ENCODE results near the gene RAP1GAP2.

RAP1GAP2 gene

DNA sequence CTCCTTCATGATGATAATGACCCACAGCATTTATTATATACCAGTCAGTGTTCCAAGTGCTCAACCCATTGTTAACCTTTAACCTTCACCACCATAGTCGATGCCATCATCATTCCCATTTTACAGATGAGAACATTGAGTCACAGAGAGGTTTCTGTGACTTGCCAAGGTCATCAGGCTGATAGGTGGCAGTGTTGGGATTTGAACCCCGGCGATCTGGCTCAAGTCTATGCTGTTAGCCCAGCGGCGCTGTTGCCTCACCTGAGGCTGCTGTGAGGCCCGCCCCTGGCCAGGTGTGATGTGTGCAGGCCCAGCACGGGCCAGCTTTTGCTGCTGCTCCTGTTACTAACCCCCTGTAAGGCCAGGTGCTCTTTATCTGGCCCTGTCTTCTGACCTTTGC lies 166.0 kb downstream of the RAP1GAP2 start:
- H3K4me3 ChIP-seq (ENCODE audit: insufficient read depth, low read depth, low read length): no peak overlapping the region
- no peaks in the 10 kb centered on the region for H3K36me3 ChIP-seq (ENCODE audit: control insufficient read depth, insufficient read depth, low read length)
- H3K9me3 ChIP-seq (ENCODE audit: control insufficient read depth, low read length): no peaks in the 10 kb centered on the region
- H3K27me3 ChIP-seq (ENCODE audit: control insufficient read depth, insufficient read depth, low read length, poor library complexity, severe bottlenecking): peaks cover 13% of the 10 kb centered on the region
- H3K4me1 ChIP-seq (ENCODE audit: control insufficient read depth, insufficient read depth, low read length): peaks cover 8% of the 10 kb centered on the region
- no peak overlapping the region for H3K27ac ChIP-seq (ENCODE audit: insufficient read depth, low read depth, low read length, poor library complexity, severe bottlenecking)
- 91 to 94% methylated on average over 7 of the region's 7 CpGs for WGBS, 2 experiments

DNA sequence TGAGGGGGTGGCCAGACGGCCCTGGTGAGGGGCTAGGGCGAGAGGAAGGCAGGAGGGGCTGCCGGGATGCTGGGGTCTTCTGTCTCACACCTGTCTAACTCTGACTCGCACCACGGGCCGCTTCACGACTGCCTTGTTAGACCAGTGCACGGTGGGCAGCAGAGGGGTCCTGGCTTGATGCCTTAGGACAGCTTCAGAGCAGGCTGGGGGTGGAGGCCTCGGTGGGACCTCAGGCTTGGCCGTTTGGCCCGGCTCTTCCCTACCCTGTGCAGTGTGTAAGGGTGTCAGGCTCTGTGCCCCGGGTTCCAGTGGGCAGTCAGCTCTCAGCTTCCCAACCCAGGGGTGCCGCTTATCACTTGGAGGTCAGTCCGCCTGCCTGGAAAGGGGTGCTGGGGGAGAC lies 166.5 kb downstream of the RAP1GAP2 start:
- H3K27ac ChIP-seq (ENCODE audit: insufficient read depth, low read depth, low read length, poor library complexity, severe bottlenecking): no peak overlapping the region
- no peak overlapping the region for H3K4me3 ChIP-seq (ENCODE audit: insufficient read depth, low read depth, low read length)
- H3K27me3 ChIP-seq (ENCODE audit: control insufficient read depth, insufficient read depth, low read length, poor library complexity, severe bottlenecking): peaks cover 13% of the 10 kb centered on the region
- WGBS, 2 experiments: 93 to 96% methylated on average over 14 of the region's 14 CpGs
- H3K9me3 ChIP-seq (ENCODE audit: control insufficient read depth, low read length): no peaks in the 10 kb centered on the region
- H3K36me3 ChIP-seq (ENCODE audit: control insufficient read depth, insufficient read depth, low read length): no peaks in the 10 kb centered on the region
- H3K4me1 ChIP-seq (ENCODE audit: control insufficient read depth, insufficient read depth, low read length): peaks cover 6% of the 10 kb centered on the region

DNA sequence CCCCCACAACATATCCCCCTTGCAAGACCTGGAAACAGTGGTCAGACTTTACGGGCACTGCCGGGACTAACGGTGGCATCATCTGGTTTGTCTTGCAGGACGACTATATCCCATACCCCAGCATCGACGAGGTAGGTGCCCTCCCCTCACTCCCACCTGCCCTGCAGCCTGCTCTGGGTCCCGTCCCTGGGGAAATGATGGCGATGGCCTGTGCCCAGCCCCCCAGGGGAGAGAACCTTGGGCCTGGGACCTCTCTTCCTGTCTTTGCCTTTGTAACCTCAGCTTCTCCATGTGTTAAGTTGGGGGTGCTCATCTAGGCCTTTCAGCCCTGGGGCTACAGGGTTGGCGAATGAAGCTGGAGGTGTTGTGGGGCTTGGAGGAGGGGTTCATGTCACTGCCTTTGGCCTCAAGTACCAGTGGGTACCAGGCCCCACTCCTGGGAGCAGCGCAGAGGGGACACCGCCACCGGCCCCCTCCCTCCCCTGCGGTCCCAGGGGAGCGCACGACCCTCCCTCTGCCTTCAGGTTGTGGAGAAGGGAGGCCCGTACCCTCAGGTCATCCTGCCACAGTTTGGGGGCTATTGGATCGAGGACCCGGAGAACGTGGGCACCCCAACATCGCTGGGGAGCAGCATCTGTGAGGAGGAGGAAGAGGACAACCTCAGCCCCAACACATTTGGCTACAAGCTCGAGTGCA lies 167.2 kb downstream of the RAP1GAP2 start:
- no peak overlapping the region for H3K27ac ChIP-seq (ENCODE audit: insufficient read depth, low read depth, low read length, poor library complexity, severe bottlenecking)
- 90 to 93% methylated on average over 21 of the region's 21 CpGs for WGBS, 2 experiments
- peaks cover 10% of the 10 kb centered on the region for H3K27me3 ChIP-seq (ENCODE audit: control insufficient read depth, insufficient read depth, low read length, poor library complexity, severe bottlenecking)
- H3K4me1 ChIP-seq (ENCODE audit: control insufficient read depth, insufficient read depth, low read length): peaks cover 6% of the 10 kb centered on the region
- no peak overlapping the region for H3K4me3 ChIP-seq (ENCODE audit: insufficient read depth, low read depth, low read length)
- H3K9me3 ChIP-seq (ENCODE audit: control insufficient read depth, low read length): no peaks in the 10 kb centered on the region
- H3K36me3 ChIP-seq (ENCODE audit: control insufficient read depth, insufficient read depth, low read length): no peaks in the 10 kb centered on the region

DNA sequence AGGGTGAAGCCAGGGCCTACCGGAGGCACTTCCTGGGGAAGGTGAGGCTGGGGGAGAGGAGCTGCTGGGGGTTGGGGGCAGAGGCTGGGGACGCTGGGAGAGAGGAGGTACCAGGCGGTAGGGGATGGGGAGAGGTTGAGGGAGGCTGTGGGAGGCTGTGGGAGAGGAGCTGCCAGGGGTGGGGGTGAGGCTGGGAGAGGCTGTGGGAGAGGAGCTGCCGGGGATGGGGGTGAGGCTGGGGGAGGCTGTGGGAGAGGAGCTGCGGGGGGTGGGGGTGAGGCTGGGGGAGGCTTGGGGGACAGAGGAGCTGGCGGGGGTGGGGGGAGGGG lies 167.8 kb downstream of the RAP1GAP2 start:
- peaks cover 6% of the 10 kb centered on the region for H3K4me1 ChIP-seq (ENCODE audit: control insufficient read depth, insufficient read depth, low read length)
- H3K27ac ChIP-seq (ENCODE audit: insufficient read depth, low read depth, low read length, poor library complexity, severe bottlenecking): no peak overlapping the region
- H3K9me3 ChIP-seq (ENCODE audit: control insufficient read depth, low read length): no peaks in the 10 kb centered on the region
- no peaks in the 10 kb centered on the region for H3K36me3 ChIP-seq (ENCODE audit: control insufficient read depth, insufficient read depth, low read length)
- WGBS, 2 experiments: 77 to 87% methylated on average over 3 of the region's 6 CpGs
- H3K27me3 ChIP-seq (ENCODE audit: control insufficient read depth, insufficient read depth, low read length, poor library complexity, severe bottlenecking): peaks cover 5% of the 10 kb centered on the region
- H3K4me3 ChIP-seq (ENCODE audit: insufficient read depth, low read depth, low read length): no peak overlapping the region

DNA sequence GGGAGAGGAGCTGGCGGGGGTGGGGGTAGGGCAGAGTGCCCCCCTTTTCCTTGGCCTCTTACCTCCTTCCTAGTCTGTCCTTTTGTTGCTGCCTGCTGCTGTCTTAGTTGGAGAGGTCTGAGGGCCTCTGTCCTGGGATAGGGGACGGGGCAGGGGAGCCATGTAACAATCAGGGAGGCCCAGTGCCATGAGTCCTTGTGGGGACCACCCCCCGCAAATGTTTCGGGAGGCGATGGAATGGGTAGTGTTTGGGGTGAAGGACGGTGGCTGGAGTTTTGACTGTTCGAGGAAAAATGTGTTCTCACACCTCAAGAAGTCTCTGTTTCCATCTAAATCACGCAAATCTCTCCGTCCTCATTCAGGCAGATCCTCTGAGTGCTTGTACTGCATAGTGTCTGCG lies 168.1 kb downstream of the RAP1GAP2 start:
- H3K9me3 ChIP-seq (ENCODE audit: control insufficient read depth, low read length): no peaks in the 10 kb centered on the region
- WGBS, 2 experiments: 82 to 85% methylated on average over 9 to 10 of the region's 10 CpGs
- no peak overlapping the region for H3K27ac ChIP-seq (ENCODE audit: insufficient read depth, low read depth, low read length, poor library complexity, severe bottlenecking)

DNA sequence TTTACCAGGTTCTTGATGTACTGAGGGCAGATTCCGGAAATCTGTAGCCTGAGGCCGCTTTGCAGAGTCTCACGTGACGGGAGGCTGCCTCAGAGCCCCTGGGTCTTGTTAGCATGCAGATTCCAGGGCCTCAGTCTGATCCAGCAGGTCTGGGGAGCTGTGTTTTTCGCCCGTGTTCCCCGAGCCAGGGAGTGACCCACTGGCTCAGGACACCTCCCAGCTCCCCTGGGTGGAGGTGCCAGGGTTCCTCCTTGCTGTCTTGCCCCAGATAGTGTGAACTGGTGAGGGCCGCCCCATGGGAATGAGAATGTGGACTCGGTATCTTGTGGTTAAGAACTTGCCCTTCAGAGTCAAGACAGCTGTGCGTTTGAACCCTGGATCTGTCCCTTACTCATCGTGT lies 168.6 kb downstream of the RAP1GAP2 start:
- Histone ChIP-seq H3K27me3 (ENCODE audit: control insufficient read depth, insufficient read depth, low read length, poor library complexity, severe bottlenecking) (no peaks in the 10 kb centered on the region), H3K27ac (ENCODE audit: insufficient read depth, low read depth, low read length, poor library complexity, severe bottlenecking) (no peak overlapping the region), H3K4me1 (ENCODE audit: control insufficient read depth, insufficient read depth, low read length) (peaks cover 6% of the 10 kb centered on the region), H3K9me3 (ENCODE audit: control insufficient read depth, low read length) (no peaks in the 10 kb centered on the region), H3K36me3 (ENCODE audit: control insufficient read depth, insufficient read depth, low read length) (no peaks in the 10 kb centered on the region), H3K4me3 (ENCODE audit: insufficient read depth, low read depth, low read length) (no peak overlapping the region)
- 92 to 93% methylated on average over 11 of the region's 11 CpGs for WGBS, 2 experiments

More for the DNA sequence above, 168.1 kb downstream of the RAP1GAP2 start:
- H3K4me3 ChIP-seq (ENCODE audit: insufficient read depth, low read depth, low read length): no peak overlapping the region
- peaks cover 6% of the 10 kb centered on the region for H3K4me1 ChIP-seq (ENCODE audit: control insufficient read depth, insufficient read depth, low read length)
- H3K27me3 ChIP-seq (ENCODE audit: control insufficient read depth, insufficient read depth, low read length, poor library complexity, severe bottlenecking): peaks cover 2% of the 10 kb centered on the region
- no peaks in the 10 kb centered on the region for H3K36me3 ChIP-seq (ENCODE audit: control insufficient read depth, insufficient read depth, low read length)

DNA sequence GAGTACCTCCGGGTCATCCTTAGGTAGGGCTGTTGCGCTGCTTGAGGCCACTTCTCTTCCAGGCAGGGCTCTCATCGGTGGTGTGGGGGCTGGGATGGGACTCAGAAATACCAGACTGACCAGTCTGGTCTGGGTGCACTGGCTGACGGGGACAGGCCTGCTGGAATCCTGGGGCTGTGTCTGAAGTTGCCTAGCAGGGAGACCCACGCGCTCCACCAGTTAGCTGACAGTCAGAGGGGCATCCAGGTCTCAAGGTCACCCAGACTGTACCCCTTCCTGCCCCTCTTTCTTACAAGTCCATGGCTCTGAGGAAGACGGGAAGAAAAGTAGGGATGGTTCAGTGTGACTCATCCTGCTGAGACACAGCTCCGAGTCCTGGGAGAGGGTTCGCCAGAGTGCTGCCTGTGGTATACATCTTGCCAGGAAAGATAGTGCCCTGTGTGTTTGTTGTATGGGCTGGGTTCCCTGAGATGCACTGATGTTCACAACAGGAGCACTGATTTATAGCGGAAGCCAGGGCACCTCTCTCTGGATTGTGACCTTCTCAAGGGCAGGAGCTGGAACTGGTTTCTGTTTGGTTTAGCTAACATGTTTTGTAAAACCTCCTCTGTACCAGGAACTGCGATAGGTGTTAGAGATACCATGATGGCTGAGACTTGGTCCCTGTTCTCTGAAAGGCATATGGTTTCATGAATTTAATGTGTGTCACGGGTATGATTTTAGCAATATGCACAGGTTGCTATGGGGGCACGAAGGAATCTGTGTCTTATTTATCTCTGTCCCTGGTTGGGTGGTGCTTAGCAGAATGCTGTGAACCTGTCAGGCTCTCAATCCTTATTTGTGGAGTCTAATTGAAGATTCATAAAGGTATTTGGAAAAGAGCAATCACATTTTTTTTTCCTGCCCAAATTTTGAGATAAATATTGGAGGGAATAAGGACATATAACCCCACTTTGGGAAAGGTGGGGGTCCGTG lies 169.7 kb downstream of the RAP1GAP2 start:
- no peak overlapping the region for H3K27ac ChIP-seq (ENCODE audit: insufficient read depth, low read depth, low read length, poor library complexity, severe bottlenecking)
- no peaks in the 10 kb centered on the region for H3K4me1 ChIP-seq (ENCODE audit: control insufficient read depth, insufficient read depth, low read length)
- H3K9me3 ChIP-seq (ENCODE audit: control insufficient read depth, low read length): no peaks in the 10 kb centered on the region
- H3K36me3 ChIP-seq (ENCODE audit: control insufficient read depth, insufficient read depth, low read length): no peaks in the 10 kb centered on the region
- no peaks in the 10 kb centered on the region for H3K27me3 ChIP-seq (ENCODE audit: control insufficient read depth, insufficient read depth, low read length, poor library complexity, severe bottlenecking)
- WGBS, 2 experiments: 92 to 93% methylated on average over 14 of the region's 14 CpGs
- no peak overlapping the region for H3K4me3 ChIP-seq (ENCODE audit: insufficient read depth, low read depth, low read length)

DNA sequence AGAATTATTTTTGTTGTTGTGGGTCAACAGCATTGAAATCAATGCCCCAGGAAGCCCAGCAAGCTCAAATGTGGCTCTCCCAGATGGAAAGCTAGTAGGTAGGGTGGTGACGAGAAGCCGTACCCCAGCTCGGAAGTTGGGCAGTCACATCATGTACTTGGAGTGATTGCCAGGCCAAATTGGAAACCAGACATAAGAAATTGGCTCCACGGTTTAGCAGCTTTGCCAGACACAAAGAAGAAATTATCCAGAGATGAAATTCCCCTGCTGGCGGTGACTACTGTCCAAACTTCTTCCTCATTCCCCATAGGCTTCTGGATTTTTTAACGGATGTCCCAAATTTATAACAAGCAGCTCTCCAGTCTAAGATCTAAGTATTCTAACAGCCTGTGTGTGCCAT lies 171.3 kb downstream of the RAP1GAP2 start:
- H3K36me3 ChIP-seq (ENCODE audit: control insufficient read depth, insufficient read depth, low read length): no peaks in the 10 kb centered on the region
- no peaks in the 10 kb centered on the region for H3K9me3 ChIP-seq (ENCODE audit: control insufficient read depth, low read length)
- no peaks in the 10 kb centered on the region for H3K4me1 ChIP-seq (ENCODE audit: control insufficient read depth, insufficient read depth, low read length)
- H3K27me3 ChIP-seq (ENCODE audit: control insufficient read depth, insufficient read depth, low read length, poor library complexity, severe bottlenecking): no peaks in the 10 kb centered on the region
- WGBS, 2 experiments: 85 to 88% methylated on average over 6 of the region's 6 CpGs
- H3K27ac ChIP-seq (ENCODE audit: insufficient read depth, low read depth, low read length, poor library complexity, severe bottlenecking): no peak overlapping the region
- H3K4me3 ChIP-seq (ENCODE audit: insufficient read depth, low read depth, low read length): no peak overlapping the region

DNA sequence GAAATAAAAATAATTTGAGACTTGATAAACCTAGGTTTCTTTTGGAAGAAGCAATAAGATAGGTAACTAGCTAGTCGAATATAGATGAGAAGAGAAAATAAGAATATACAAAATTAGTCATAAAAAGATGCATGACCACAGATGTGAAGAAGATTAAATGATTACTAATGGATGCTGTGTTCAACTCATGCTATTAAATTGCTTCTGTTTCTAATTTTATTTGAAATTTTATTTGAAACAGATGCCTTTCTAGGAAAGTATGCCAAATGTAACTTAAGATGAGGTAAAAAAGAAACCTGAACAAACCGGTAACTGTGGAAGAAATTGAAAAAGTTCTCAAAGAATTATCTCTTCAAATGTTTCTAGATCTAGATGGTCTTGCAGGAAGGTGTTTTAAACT lies 175.6 kb downstream of the RAP1GAP2 start:
- no peak overlapping the region for H3K4me3 ChIP-seq (ENCODE audit: insufficient read depth, low read depth, low read length)
- H3K36me3 ChIP-seq (ENCODE audit: control insufficient read depth, insufficient read depth, low read length): no peaks in the 10 kb centered on the region
- whole genome bisulfite sequencing, 2 experiments: 88 to 94% methylated on average over 1 to 2 of the region's 2 CpGs
- H3K9me3 ChIP-seq (ENCODE audit: control insufficient read depth, low read length): no peaks in the 10 kb centered on the region
- H3K27me3 ChIP-seq (ENCODE audit: control insufficient read depth, insufficient read depth, low read length, poor library complexity, severe bottlenecking): no peaks in the 10 kb centered on the region
- H3K27ac ChIP-seq (ENCODE audit: insufficient read depth, low read depth, low read length, poor library complexity, severe bottlenecking): no peak overlapping the region
- H3K4me1 ChIP-seq (ENCODE audit: control insufficient read depth, insufficient read depth, low read length): no peaks in the 10 kb centered on the region

DNA sequence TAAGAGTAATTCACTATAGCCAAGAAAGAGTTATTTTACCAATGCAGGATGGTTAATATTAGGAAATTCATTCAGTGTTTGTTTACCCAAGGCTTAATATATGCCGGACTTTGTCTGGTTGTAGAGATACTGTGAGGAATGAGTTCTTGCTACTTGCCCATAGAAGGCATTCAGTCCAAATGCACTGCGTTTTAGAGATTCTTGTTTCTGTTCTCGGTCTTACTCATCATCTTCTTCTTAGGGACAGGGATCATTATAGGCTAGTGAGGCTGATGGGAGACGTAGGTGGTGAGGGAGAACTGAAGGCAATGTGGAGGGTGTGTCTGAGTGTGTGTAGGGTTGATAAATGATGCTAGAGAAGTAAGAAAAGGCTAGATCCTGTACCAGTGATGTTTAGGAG lies 176.5 kb downstream of the RAP1GAP2 start:
- no peak overlapping the region for H3K27ac ChIP-seq (ENCODE audit: insufficient read depth, low read depth, low read length, poor library complexity, severe bottlenecking)
- no peaks in the 10 kb centered on the region for H3K27me3 ChIP-seq (ENCODE audit: control insufficient read depth, insufficient read depth, low read length, poor library complexity, severe bottlenecking)
- no peaks in the 10 kb centered on the region for H3K4me1 ChIP-seq (ENCODE audit: control insufficient read depth, insufficient read depth, low read length)
- WGBS, 2 experiments: 95 to 97% methylated on average over 4 of the region's 4 CpGs
- no peaks in the 10 kb centered on the region for H3K9me3 ChIP-seq (ENCODE audit: control insufficient read depth, low read length)
- no peaks in the 10 kb centered on the region for H3K36me3 ChIP-seq (ENCODE audit: control insufficient read depth, insufficient read depth, low read length)
- H3K4me3 ChIP-seq (ENCODE audit: insufficient read depth, low read depth, low read length): no peak overlapping the region

All from ectodermal cell (in vitro differentiated cells).